Measurements from ENCODE around the gene PCNX2.

The PCNX2 gene

DNA sequence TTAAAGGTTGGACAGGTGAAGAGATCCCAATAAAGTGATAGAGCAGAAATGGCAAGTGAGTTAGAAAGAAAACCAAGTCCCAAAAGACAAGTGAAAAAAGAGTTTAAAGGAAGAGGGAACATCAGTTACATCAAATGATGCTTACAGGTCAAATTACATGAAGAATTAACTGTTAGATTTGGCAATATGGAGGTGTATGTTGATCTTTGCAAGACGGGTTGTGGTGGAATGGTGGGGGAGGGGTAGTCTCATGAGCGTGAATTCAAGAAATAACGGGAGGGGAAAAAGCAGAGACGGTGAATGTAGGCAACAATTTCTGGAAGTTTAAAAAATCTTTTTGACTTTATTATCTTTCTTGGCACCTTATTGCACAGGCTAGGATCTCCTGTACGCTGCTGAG, 268.5 kb downstream of the PCNX2 start:
- TF ChIP-seq, protein P1, sequence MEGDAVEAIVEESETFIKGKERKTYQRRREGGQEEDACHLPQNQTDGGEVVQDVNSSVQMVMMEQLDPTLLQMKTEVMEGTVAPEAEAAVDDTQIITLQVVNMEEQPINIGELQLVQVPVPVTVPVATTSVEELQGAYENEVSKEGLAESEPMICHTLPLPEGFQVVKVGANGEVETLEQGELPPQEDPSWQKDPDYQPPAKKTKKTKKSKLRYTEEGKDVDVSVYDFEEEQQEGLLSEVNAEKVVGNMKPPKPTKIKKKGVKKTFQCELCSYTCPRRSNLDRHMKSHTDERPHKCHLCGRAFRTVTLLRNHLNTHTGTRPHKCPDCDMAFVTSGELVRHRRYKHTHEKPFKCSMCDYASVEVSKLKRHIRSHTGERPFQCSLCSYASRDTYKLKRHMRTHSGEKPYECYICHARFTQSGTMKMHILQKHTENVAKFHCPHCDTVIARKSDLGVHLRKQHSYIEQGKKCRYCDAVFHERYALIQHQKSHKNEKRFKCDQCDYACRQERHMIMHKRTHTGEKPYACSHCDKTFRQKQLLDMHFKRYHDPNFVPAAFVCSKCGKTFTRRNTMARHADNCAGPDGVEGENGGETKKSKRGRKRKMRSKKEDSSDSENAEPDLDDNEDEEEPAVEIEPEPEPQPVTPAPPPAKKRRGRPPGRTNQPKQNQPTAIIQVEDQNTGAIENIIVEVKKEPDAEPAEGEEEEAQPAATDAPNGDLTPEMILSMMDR (IDR thresholded peaks at IDR 0.05; ENCODE audit: insufficient read depth, low read depth, low read length, missing control alignments) = no peak
- DNase-seq (ENCODE audit: low read depth) = no peak

DNA sequence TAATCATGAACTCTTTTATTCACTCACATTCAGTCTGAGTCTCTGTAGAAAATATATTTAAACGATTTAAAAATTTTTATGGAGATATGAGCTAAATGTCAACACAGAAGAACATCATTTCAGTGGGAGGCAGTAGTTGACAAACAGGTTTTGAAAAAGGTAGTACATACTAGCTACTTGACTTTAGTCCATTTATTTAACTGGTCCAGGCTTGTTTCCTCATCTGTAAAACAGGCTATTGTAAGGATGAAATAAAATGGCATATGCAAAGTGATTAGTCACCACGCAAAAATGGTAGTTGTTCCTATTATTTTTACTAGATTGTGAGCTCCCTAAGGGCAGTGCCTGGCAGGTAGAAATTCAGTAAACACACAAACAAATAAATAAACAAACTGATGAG, 270.0 kb downstream of the PCNX2 start:
- DNase-seq (ENCODE audit: low read depth) = peak; percentile 92
- H3K4me3 ChIP-seq (ENCODE audit: low read length) = no peak overlapping the region
- TF ChIP-seq, protein P1 (IDR thresholded peaks at IDR 0.05; ENCODE audit: insufficient read depth, low read depth, low read length, missing control alignments) = no peak

More for the DNA sequence above, 268.5 kb downstream of the PCNX2 start:
- H3K4me3 ChIP-seq (ENCODE audit: low read length) = no peak overlapping the region

DNA sequence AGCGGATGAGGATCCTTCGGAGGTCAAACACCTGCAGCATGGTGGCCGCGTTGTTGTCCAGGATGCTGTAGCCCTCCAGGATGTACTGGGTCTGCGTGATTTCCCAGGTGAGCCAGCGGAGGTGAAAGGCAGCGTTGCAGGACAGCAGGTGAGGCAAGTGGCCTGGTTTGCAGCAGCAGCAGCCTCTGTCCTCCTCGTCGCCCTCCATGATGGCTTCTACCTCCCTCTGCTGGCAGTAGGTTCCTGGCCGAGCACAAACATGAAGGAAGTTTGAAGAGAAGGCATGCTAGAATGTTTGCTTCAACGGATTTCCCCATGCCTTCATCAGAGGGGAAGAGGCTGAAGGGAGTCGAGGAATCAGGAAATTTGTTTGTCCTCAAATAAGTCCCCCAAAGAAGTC, 270.4 kb downstream of the PCNX2 start:
- H3K4me3 ChIP-seq (ENCODE audit: low read length) = no peak overlapping the region
- peak; percentile 71 for DNase-seq (ENCODE audit: low read depth)
- TF ChIP-seq, protein P1 (IDR thresholded peaks at IDR 0.05; ENCODE audit: insufficient read depth, low read depth, low read length, missing control alignments) = peak; percentile 64

DNA sequence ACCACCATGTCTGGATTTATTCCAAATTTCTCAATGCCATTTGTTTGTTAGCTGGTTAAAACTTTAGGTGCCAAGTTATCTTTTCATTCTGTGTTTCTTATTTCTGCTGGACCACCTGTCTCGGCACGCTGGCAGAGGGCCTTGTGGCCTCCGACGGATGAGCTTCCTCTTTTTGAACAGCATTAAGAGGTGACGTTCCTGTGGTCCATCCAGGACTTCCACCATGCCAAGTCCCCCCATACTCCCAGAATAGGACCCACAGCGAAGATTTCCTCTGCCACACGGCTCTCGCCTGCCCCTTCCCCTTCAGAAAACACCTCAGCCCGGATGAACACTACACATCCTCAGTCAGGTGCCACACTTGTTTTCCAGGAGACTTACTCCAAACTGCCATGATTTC, 271.3 kb downstream of the PCNX2 start:
- H3K4me3 ChIP-seq (ENCODE audit: low read length) = no peak overlapping the region
- no peak for DNase-seq (ENCODE audit: low read depth)
- TF ChIP-seq, protein P1 (IDR thresholded peaks at IDR 0.05; ENCODE audit: insufficient read depth, low read depth, low read length, missing control alignments) = no peak

DNA sequence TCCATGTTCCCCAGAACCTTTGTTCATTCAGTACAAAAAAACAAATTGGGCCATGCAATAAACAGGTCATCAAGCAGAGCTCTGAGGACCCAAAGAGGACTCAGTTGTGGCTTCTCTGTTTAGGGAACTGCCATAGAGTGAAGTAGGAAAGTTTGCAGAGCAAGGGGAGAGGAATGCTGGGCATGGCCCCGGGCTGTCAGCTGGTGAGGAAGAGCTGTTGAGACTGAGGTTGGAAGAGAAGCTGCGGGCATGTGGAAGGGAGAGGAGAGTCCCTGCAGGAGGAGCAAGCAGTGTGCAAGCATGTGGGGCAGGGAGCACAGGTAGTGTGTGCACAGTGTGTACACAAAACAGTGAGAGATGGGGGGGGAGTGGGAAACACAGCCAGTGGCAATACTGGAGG, 273.3 kb downstream of the PCNX2 start:
- TF ChIP-seq, protein P1 (IDR thresholded peaks at IDR 0.05; ENCODE audit: insufficient read depth, low read depth, low read length, missing control alignments) = no peak
- H3K4me3 ChIP-seq (ENCODE audit: low read length) = no peak overlapping the region
- no peak for DNase-seq (ENCODE audit: low read depth)

DNA sequence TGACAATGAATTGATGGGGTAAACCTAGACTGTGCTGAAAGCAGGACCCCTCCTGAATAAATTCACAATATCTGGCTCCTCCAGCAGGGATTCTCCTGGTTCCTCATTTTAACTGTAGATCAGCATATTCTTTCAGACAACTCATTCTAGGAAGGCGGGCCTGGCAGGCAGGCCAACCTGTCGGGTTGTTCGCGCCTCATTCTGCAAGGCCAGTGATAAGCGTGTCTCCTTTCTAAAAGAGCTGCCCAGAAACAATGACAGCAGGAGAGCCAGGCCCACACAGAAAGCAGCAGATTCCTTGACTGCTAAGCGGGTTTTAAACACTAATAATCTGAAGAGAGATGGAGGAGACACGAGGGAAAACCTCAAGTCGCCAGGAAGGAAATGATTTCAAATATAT, 275.1 kb downstream of the PCNX2 start:
- peak; percentile 14 for DNase-seq (ENCODE audit: low read depth)
- TF ChIP-seq, protein P1 (IDR thresholded peaks at IDR 0.05; ENCODE audit: insufficient read depth, low read depth, low read length, missing control alignments) = no peak

DNA sequence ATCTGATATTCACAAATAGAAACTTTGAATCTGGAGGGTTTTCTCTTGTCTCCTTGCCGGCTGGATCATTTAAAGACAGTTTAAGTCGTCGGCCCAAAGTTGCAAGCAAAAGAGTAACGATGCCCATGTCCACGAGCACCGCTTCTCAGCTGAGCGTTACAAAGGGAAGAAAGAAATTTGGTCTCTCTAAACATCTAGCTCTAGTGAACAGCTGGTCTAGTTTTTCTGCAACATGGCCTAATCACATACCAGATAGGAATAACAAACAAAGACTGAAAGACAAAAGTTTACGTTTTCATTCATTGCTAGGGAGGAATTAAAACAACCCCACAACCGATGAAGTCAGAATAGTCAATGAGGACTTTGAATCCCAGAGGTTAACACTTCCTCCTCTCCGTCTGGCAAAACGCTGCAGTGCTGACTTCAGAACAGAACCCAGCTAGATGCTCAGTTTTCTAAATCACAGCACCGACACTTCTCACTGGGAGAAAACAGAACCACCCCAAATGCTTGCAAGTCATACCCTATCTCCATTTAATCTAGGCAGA, 275.7 kb downstream of the PCNX2 start:
- TF ChIP-seq, protein P1 (IDR thresholded peaks at IDR 0.05; ENCODE audit: insufficient read depth, low read depth, low read length, missing control alignments) = no peak
- no peak for DNase-seq (ENCODE audit: low read depth)
- H3K4me3 ChIP-seq (ENCODE audit: low read length) = no peak overlapping the region

More for the DNA sequence above, 275.1 kb downstream of the PCNX2 start:
- no peak overlapping the region for H3K4me3 ChIP-seq (ENCODE audit: low read length)

Measured in epithelial cell of esophagus (primary cell).